ENCODE data around the gene COPZ1. TPM values are rescaled to one million over a fixed set of nuclear protein-coding genes. Genes with fewer than 3 reads are reported as not detected.
"Not testable (repeated sequence)": the region's sequence is repeated elsewhere in the genome, so short reads cannot be mapped to it uniquely, and the experiment has no call there.

Gene COPZ1
- polyA plus RNA-seq, 6 donors from 2014 or later, result 166 to 227 (median 177) TPM

DNA sequence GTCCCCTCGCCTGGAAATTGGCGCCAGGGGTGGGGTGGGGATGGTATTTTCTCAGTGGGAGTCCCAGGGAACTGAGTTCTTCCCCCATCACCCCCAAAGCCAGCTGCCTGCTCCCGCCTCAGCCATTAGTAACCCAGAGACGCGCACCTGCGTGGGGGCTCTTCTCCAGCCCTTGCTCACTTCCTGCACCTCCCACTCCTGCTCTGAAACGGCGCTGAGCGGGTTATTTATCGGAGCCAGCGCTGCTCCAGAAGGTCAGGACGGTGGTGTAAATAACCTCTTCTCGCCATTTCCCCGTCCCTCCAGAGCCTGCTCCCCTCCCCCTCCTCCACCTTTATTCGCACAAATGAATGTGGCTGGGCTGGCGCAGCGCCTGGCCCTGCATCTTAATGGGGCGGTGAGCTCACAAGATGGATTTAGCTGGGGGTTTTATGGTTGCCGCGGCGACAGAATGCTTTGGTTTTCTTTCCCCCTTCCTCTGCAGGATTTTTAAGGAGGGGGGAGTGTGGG, 27.1 kb downstream of the COPZ1 start:
- peak overlapping the region in 4 of 8 donors; percentile 29 to 63 (median 44) for H3K4me3 Mint-ChIP-seq

GRCh38 chr12:54352891-54353874, 28.3 kb downstream of the COPZ1 start:
- Mint-ChIP-seq H3K9me3 (no peaks in the 10 kb centered on the region), H3K27me3 (no peaks in the 10 kb centered on the region), H3K27ac (peak overlapping the region in 4 of 6 donors; percentile 22 to 42 (median 28)), H3K4me3 (no peak overlapping the region), H3K36me3 (peaks cover 22 to 23% of the 10 kb centered on the region in 2 donors), H3K4me1 (peaks cover 12 to 15% (median 13%) of the 10 kb centered on the region in 3 donors)
- ATAC-seq (ENCODE audit: low read depth in 2 of 2) (no peak), DNase-seq (no peak)

More for the DNA sequence above, 27.1 kb downstream of the COPZ1 start:
- Mint-ChIP-seq H3K36me3 (peaks cover 29 to 32% of the 10 kb centered on the region in 2 donors), H3K27ac (peak overlapping the region in 1 of 6 donors; percentile 66), H3K27me3 (no peaks in the 10 kb centered on the region), H3K4me1 (peaks cover 12 to 15% (median 13%) of the 10 kb centered on the region in 3 donors), H3K9me3 (no peaks in the 10 kb centered on the region)
- DNase-seq, result no peak
- ATAC-seq (ENCODE audit: low read depth in 2 of 2), result peak; percentile 16 to 49

DNA sequence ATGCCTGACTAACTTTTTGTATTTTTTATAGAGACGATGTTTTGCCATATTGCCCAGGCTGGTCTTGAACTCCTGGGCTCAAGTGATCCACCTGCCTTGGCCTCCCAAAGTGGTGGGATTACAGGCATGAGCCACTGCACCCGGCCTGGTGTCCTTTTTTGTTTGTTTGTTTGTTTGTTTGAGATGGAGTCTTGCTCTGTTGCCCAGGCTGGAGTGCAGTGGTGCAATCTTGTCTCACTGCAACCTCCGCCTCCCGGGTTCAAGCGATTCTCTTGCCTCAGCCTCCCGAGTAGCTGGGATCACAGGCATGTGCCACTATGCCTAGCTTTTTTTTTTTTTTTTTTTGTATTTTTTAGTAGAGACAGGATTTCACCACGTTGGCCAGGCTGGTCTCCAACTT, 29.3 kb downstream of the COPZ1 start:
- H3K27ac Mint-ChIP-seq, result peak overlapping the region in 1 of 6 donors; percentile 25
- H3K27me3 Mint-ChIP-seq; H3K9me3 Mint-ChIP-seq; ATAC-seq (ENCODE audit: low read depth in 2 of 2); DNase-seq; H3K4me3 Mint-ChIP-seq: not testable (repeated sequence)
- peaks cover 12 to 15% (median 13%) of the 10 kb centered on the region in 3 donors for H3K4me1 Mint-ChIP-seq
- peaks cover 17 to 20% of the 10 kb centered on the region in 2 donors for H3K36me3 Mint-ChIP-seq

DNA sequence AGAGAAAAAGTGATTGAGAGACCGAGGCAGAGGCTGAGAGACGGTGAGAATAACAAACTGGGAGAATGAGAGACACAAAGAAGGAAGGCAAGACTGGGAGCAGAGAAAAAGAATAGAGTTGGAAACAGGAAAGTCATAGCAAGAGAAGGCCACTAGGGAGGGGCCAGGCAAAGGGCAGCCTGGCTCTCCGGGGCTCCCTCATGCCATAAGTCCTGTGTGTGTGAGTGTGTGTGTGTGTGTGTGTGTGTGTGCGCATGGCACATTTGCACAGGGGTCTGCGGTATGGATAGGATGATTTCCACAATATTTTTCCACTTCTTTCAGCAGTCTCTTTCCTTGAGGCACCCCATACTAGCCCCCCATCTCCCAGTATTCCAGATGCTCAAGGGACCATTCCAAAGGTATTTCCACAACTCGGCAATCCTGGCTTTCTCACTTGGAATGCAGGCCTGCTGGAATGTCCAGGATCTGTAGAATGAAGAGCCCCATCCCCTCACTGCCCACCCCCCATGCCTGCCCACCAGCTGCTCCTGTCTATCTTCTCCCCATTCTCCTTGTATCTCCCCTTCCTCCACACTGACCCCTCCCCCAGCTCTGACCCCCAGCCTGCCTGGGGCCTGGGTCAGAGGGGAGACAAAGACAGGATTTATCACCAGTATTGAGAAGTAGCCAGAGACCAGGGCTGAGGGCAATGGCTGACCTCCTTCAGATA, 30.3 kb downstream of the COPZ1 start:
- peak overlapping the region in 1 of 6 donors; percentile 89 for H3K27ac Mint-ChIP-seq
- peaks cover 11 to 17% (median 12%) of the 10 kb centered on the region in 3 donors for H3K4me1 Mint-ChIP-seq
- ATAC-seq (ENCODE audit: low read depth in 2 of 2), result no peak
- H3K36me3 Mint-ChIP-seq, result peaks cover 7 to 13% of the 10 kb centered on the region in 2 donors
- H3K4me3 Mint-ChIP-seq, result peak overlapping the region in 1 of 8 donors; percentile 69
- DNase-seq, result no peak
- H3K27me3 Mint-ChIP-seq, result no peaks in the 10 kb centered on the region
- no peaks in the 10 kb centered on the region for H3K9me3 Mint-ChIP-seq

DNA sequence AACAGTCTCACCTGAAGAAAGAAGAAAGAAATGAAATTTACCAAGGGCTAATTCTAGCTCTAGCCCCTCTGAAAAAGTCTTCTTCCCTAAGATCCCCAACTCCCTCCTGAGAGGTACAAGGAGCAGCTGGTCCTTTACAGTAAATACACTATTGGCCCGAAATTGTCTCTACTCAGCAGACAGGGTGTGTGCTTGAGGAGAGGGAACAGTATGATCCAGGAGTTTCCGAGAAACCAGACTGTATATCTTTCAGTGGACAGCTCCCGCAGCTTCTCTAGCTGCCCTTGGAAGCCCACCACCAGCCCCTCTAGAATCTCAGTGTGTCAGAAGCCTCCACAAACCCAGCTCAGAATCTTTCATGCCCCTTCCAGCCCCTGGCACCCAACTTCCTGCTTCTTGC, 31.3 kb downstream of the COPZ1 start:
- Mint-ChIP-seq H3K27me3 (no peaks in the 10 kb centered on the region), H3K36me3 (peaks cover 0 to 3% of the 10 kb centered on the region in 2 donors), H3K4me3 (peak overlapping the region in 2 of 8 donors; percentile 37 to 69), H3K9me3 (no peaks in the 10 kb centered on the region), H3K27ac (no peak overlapping the region), H3K4me1 (peaks cover 9 to 19% (median 12%) of the 10 kb centered on the region in 3 donors)
- ATAC-seq (ENCODE audit: low read depth in 2 of 2) (no peak), DNase-seq (no peak)

DNA sequence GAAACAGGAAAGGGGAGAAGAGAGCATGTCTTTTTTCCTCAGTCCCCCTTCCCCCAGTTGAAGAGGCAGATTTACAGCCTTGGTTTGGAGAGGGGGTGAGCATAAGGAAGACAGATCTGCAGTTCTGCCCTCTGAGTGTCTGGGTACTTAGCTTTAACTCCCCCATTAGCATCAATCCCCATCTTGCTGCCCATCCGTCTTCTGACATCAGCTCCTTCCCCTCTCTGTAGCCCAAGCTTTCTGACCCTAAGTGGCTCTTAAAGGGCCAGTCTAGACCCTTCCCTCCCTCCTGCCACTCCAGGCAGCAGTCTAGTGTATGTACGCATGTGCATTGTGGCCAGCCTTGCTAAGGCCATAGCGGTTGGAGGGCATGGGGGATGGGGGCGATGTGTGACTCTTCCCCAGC, 32.0 kb downstream of the COPZ1 start:
- H3K4me1 Mint-ChIP-seq, result peaks cover 4 to 13% (median 5%) of the 10 kb centered on the region in 3 donors
- no peaks in the 10 kb centered on the region for H3K27me3 Mint-ChIP-seq
- H3K4me3 Mint-ChIP-seq, result peak overlapping the region in 3 of 8 donors; percentile 21 to 77 (median 69)
- ATAC-seq (ENCODE audit: low read depth in 2 of 2), result no peak
- H3K36me3 Mint-ChIP-seq, result no peaks in the 10 kb centered on the region
- no peak for DNase-seq
- H3K27ac Mint-ChIP-seq, result no peak overlapping the region
- H3K9me3 Mint-ChIP-seq, result no peaks in the 10 kb centered on the region

DNA sequence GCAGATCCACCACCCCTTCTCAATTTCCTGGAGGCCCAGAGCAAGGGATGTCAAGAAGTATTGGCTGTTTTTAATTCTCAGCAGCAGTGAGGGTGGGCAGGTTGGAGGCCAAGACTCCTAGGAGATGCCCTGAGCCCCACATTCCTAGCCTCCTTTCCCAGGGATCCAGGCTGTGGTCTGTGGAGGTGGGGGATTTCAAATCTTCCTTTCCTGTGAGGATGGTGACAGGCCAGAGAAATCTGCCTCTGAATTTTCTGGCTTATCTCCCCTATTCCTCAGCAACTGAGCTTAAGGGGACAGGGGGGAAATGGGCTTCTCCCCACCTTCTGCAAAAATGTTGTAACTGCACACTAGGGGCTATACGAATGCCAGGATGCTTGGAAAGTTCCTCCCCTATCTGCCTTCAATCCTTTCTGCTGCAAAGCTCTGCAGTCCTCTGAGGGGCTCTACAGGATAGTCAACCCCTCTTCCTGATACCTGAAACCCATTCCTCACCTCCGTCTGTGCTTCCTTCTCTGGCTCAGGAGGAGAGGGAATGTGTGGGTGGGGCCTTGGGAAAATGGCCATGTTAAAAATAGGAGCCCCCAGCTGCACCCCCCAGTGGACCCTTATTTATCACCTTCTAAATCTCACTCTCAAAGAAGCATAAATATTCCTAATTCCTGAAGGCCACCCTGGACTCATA, 32.7 kb downstream of the COPZ1 start:
- no peaks in the 10 kb centered on the region for H3K36me3 Mint-ChIP-seq
- H3K9me3 Mint-ChIP-seq, result no peaks in the 10 kb centered on the region
- H3K27ac Mint-ChIP-seq, result peak overlapping the region in 1 of 6 donors; percentile 38
- H3K4me3 Mint-ChIP-seq, result peak overlapping the region in 1 of 8 donors; percentile 77
- H3K27me3 Mint-ChIP-seq, result no peaks in the 10 kb centered on the region
- DNase-seq (no peak), ATAC-seq (ENCODE audit: low read depth in 2 of 2) (no peak)
- peaks cover 0 to 6% (median 0%) of the 10 kb centered on the region in 3 donors for H3K4me1 Mint-ChIP-seq

DNA sequence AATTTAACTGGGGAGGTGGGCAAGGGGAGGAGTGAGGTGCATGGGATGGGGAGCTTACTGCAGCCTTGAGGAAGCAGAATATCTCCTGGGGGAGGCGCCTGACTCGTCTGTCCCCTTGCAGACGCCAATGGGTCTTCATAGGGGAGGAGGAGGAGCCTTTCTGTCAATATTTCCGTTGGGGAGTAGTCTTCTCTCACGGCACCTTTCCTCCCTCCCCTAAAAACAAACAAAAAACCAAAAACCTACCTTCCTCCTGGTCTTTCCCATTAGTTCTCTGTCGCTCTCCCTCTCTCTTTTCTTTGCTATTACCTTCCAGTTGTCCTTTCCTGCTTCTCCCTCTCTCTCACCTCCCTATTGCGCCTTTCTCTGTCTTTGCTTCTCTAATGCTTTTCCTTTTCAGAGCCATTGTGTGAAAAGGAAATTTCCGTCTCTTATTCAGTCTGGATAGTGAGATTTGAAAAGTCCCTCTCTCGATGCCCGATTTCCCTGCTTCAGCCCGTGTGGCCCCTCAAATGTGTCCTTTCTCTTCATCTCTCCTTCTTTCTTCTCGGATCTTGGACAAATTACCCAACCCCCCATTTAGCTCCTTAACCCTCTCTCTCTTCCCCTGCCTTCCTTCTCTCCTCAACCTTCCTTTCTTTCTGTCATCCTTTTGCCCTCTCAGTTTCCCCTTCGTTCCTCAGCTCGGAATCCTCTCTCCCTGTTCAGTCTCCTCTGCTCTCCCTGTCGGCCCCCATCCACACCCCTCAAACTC, 33.4 kb downstream of the COPZ1 start:
- Mint-ChIP-seq H3K36me3 (no peaks in the 10 kb centered on the region), H3K9me3 (no peaks in the 10 kb centered on the region), H3K4me1 (peaks cover 0 to 8% (median 0%) of the 10 kb centered on the region in 3 donors), H3K27ac (no peak overlapping the region), H3K4me3 (no peak overlapping the region), H3K27me3 (no peaks in the 10 kb centered on the region)
- ATAC-seq (ENCODE audit: low read depth in 2 of 2) (no peak), DNase-seq (no peak)

- H3K4me3 Mint-ChIP-seq, result no peak overlapping the region
- no peaks in the 10 kb centered on the region for H3K36me3 Mint-ChIP-seq
- peak; percentile 92 for DNase-seq
- no peaks in the 10 kb centered on the region for H3K27me3 Mint-ChIP-seq
- no peak overlapping the region for H3K27ac Mint-ChIP-seq
- peaks cover 4 to 11% (median 4%) of the 10 kb centered on the region in 3 donors for H3K4me1 Mint-ChIP-seq
- peak; percentile 98 to 99 for ATAC-seq (ENCODE audit: low read depth in 2 of 2)
- no peaks in the 10 kb centered on the region for H3K9me3 Mint-ChIP-seq
Observed at GRCh38 chr12:54358945-54359761, 34.2 kb downstream of the COPZ1 start.

DNA sequence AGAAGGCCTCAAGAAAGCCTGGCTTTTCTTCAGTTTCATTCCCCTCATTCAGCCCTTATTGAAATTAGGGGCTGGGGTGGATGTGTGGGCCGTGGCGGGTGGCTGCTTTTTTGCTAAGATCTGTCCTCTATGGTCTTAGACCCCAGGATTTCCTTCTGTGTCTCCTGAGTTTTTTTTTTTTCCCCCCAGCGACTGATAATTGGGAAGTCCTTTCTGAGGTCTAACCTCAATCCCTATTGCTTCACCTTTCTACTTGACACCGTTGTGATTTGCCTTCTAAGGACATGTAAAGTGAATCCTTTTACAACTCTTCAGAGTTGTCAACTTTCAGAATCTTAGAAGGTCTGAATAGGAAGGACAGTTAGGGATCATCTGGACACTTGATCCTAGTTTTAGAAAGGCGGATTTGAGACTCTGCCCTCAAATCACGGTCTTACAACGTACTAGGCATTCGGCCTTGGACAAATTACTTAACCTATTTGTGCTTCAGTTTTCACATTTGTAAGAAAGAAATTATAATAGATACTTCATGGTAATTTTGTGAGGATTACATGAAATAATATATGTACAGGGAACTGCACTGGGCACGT, 34.9 kb downstream of the COPZ1 start:
- no peaks in the 10 kb centered on the region for H3K36me3 Mint-ChIP-seq
- no peak overlapping the region for H3K27ac Mint-ChIP-seq
- ATAC-seq (ENCODE audit: low read depth in 2 of 2), result no peak
- no peak overlapping the region for H3K4me3 Mint-ChIP-seq
- H3K27me3 Mint-ChIP-seq, result no peaks in the 10 kb centered on the region
- H3K4me1 Mint-ChIP-seq, result peaks cover 9 to 18% (median 11%) of the 10 kb centered on the region in 3 donors
- no peaks in the 10 kb centered on the region for H3K9me3 Mint-ChIP-seq
- no peak for DNase-seq

GRCh38 chr12:54360717-54361456, 36.0 kb downstream of the COPZ1 start:
- Mint-ChIP-seq H3K27me3 (no peaks in the 10 kb centered on the region), H3K4me1 (peaks cover 9 to 19% (median 11%) of the 10 kb centered on the region in 3 donors), H3K36me3 (no peaks in the 10 kb centered on the region), H3K4me3 (peak overlapping the region in 4 of 8 donors; percentile 20 to 69 (median 57)), H3K27ac (peak overlapping the region in 2 of 6 donors; percentile 42 to 45), H3K9me3 (no peaks in the 10 kb centered on the region)
- DNase-seq, result no peak
- ATAC-seq (ENCODE audit: low read depth in 2 of 2), result no peak

Data from naive B cell (primary cell).